ENCODE measurements around the gene STPG4.
"Not testable (repeated sequence)": the region's sequence is repeated elsewhere in the genome, so short reads cannot be mapped to it uniquely, and the experiment has no call there.

The STPG4 gene

GRCh38 chr2:47134386-47135090 lies 20.6 kb downstream of the STPG4 start:
- TF ChIP-seq CTCF (IDR thresholded peaks at IDR 0.05; ENCODE audit: extremely low read depth, insufficient read depth, missing control alignments) = no peak
- in situ Hi-C loops (cut with MboI; ENCODE audit: low pct_unique_long_range_greater_than_20kb, low sequenced_read_pairs, unreplicated experiment) = no loop called here
- no peak for DNase-seq (ENCODE audit: low spot score)

- no peak for DNase-seq (ENCODE audit: low spot score)
These were observed 22.1 kb downstream of the STPG4 start for GRCh38 chr2:47133046-47133445.

GRCh38 chr2:47129191-47129706 lies 25.9 kb downstream of the STPG4 start:
- in situ Hi-C loops (cut with MboI; ENCODE audit: low pct_unique_long_range_greater_than_20kb, low sequenced_read_pairs, unreplicated experiment) = no loop called here
- DNase-seq (ENCODE audit: low spot score) = no peak
- no peak for TF ChIP-seq CTCF (IDR thresholded peaks at IDR 0.05; ENCODE audit: extremely low read depth, insufficient read depth, missing control alignments)

More at GRCh38 chr2:47133046-47133445, 22.1 kb downstream of the STPG4 start:
- no peak for TF ChIP-seq CTCF (IDR thresholded peaks at IDR 0.05; ENCODE audit: extremely low read depth, insufficient read depth, missing control alignments)
- in situ Hi-C loops (cut with MboI; ENCODE audit: low pct_unique_long_range_greater_than_20kb, low sequenced_read_pairs, unreplicated experiment) = no loop called here

GRCh38 chr2:47128705-47129104 lies 26.4 kb downstream of the STPG4 start:
- DNase-seq (ENCODE audit: low spot score) = no peak
- no peak for TF ChIP-seq CTCF (IDR thresholded peaks at IDR 0.05; ENCODE audit: extremely low read depth, insufficient read depth, missing control alignments)
- in situ Hi-C loops (cut with MboI; ENCODE audit: low pct_unique_long_range_greater_than_20kb, low sequenced_read_pairs, unreplicated experiment) = no loop called here

- in situ Hi-C loops (cut with MboI; ENCODE audit: low pct_unique_long_range_greater_than_20kb, low sequenced_read_pairs, unreplicated experiment) = no loop called here
- TF ChIP-seq CTCF (IDR thresholded peaks at IDR 0.05; ENCODE audit: extremely low read depth, insufficient read depth, missing control alignments) = peak; percentile 14
- DNase-seq (ENCODE audit: low spot score) = no peak
These were observed 27.1 kb downstream of the STPG4 start for GRCh38 chr2:47127862-47128543.

GRCh38 chr2:47126783-47127182 lies 28.3 kb downstream of the STPG4 start:
- no peak for TF ChIP-seq CTCF (IDR thresholded peaks at IDR 0.05; ENCODE audit: extremely low read depth, insufficient read depth, missing control alignments)
- DNase-seq (ENCODE audit: low spot score) = no peak
- in situ Hi-C loops (cut with MboI; ENCODE audit: low pct_unique_long_range_greater_than_20kb, low sequenced_read_pairs, unreplicated experiment) = no loop called here

- in situ Hi-C loops (cut with MboI; ENCODE audit: low pct_unique_long_range_greater_than_20kb, low sequenced_read_pairs, unreplicated experiment); DNase-seq (ENCODE audit: low spot score): not testable (repeated sequence)
These were observed 30.4 kb downstream of the STPG4 start for GRCh38 chr2:47124740-47125139.

- in situ Hi-C loops (cut with MboI; ENCODE audit: low pct_unique_long_range_greater_than_20kb, low sequenced_read_pairs, unreplicated experiment); DNase-seq (ENCODE audit: low spot score): not testable (repeated sequence)
These were observed 34.7 kb downstream of the STPG4 start for GRCh38 chr2:47120424-47120823.
